ENCODE results near the gene SLC6A7.

The SLC6A7 gene

GRCh38 chr5:150253416-150254208, 63.8 kb downstream of the SLC6A7 start:
- no peaks in the 10 kb centered on the region for H3K79me2 ChIP-seq (ENCODE audit: control insufficient read depth, insufficient read depth, low read length, unreplicated experiment)
- no peaks in the 10 kb centered on the region for H3K4me1 ChIP-seq (ENCODE audit: control insufficient read depth, insufficient read depth, low read length, unreplicated experiment)
- no peaks in the 10 kb centered on the region for H3K27me3 ChIP-seq (ENCODE audit: insufficient read depth, low read length)
- no peak overlapping the region for H2AFZ ChIP-seq (ENCODE audit: low read length, unreplicated experiment)
- no peaks in the 10 kb centered on the region for H3K36me3 ChIP-seq (ENCODE audit: insufficient read depth, low read length)
- H3K27ac ChIP-seq (ENCODE audit: low read depth, low read length): no peak overlapping the region
- H3K4me3 ChIP-seq (ENCODE audit: low read depth, low read length): no peak overlapping the region

GRCh38 chr5:150254363-150254762, 64.5 kb downstream of the SLC6A7 start:
- H3K79me2 ChIP-seq (ENCODE audit: control insufficient read depth, insufficient read depth, low read length, unreplicated experiment): no peaks in the 10 kb centered on the region
- H3K4me3 ChIP-seq (ENCODE audit: low read depth, low read length): no peak overlapping the region
- H3K4me1 ChIP-seq (ENCODE audit: control insufficient read depth, insufficient read depth, low read length, unreplicated experiment): no peaks in the 10 kb centered on the region
- H2AFZ ChIP-seq (ENCODE audit: low read length, unreplicated experiment): no peak overlapping the region
- no peaks in the 10 kb centered on the region for H3K36me3 ChIP-seq (ENCODE audit: insufficient read depth, low read length)
- H3K27me3 ChIP-seq (ENCODE audit: insufficient read depth, low read length): no peaks in the 10 kb centered on the region
- H3K27ac ChIP-seq (ENCODE audit: low read depth, low read length): no peak overlapping the region

GRCh38 chr5:150254774-150255173, 64.9 kb downstream of the SLC6A7 start:
- H3K27me3 ChIP-seq (ENCODE audit: insufficient read depth, low read length): no peaks in the 10 kb centered on the region
- no peak overlapping the region for H3K4me3 ChIP-seq (ENCODE audit: low read depth, low read length)
- H2AFZ ChIP-seq (ENCODE audit: low read length, unreplicated experiment): no peak overlapping the region
- no peak overlapping the region for H3K27ac ChIP-seq (ENCODE audit: low read depth, low read length)
- no peaks in the 10 kb centered on the region for H3K4me1 ChIP-seq (ENCODE audit: control insufficient read depth, insufficient read depth, low read length, unreplicated experiment)
- no peaks in the 10 kb centered on the region for H3K36me3 ChIP-seq (ENCODE audit: insufficient read depth, low read length)
- H3K79me2 ChIP-seq (ENCODE audit: control insufficient read depth, insufficient read depth, low read length, unreplicated experiment): no peaks in the 10 kb centered on the region

- Histone ChIP-seq H3K4me1 (ENCODE audit: control insufficient read depth, insufficient read depth, low read length, unreplicated experiment) (peaks cover 1% of the 10 kb centered on the region), H3K79me2 (ENCODE audit: control insufficient read depth, insufficient read depth, low read length, unreplicated experiment) (no peaks in the 10 kb centered on the region), H3K36me3 (ENCODE audit: insufficient read depth, low read length) (no peaks in the 10 kb centered on the region), H3K4me3 (ENCODE audit: low read depth, low read length) (no peak overlapping the region), H3K27ac (ENCODE audit: low read depth, low read length) (no peak overlapping the region), H3K27me3 (ENCODE audit: insufficient read depth, low read length) (no peaks in the 10 kb centered on the region), H2AFZ (ENCODE audit: low read length, unreplicated experiment) (no peak overlapping the region)
These were observed 66.0 kb downstream of the SLC6A7 start for GRCh38 chr5:150255659-150256409.

GRCh38 chr5:150256410-150257064, 66.7 kb downstream of the SLC6A7 start:
- Histone ChIP-seq H3K79me2 (ENCODE audit: control insufficient read depth, insufficient read depth, low read length, unreplicated experiment) (no peaks in the 10 kb centered on the region), H3K36me3 (ENCODE audit: insufficient read depth, low read length) (no peaks in the 10 kb centered on the region), H2AFZ (ENCODE audit: low read length, unreplicated experiment) (no peak overlapping the region), H3K27ac (ENCODE audit: low read depth, low read length) (no peak overlapping the region), H3K27me3 (ENCODE audit: insufficient read depth, low read length) (no peaks in the 10 kb centered on the region), H3K4me1 (ENCODE audit: control insufficient read depth, insufficient read depth, low read length, unreplicated experiment) (peaks cover 7% of the 10 kb centered on the region), H3K4me3 (ENCODE audit: low read depth, low read length) (no peak overlapping the region)

- peaks cover 9% of the 10 kb centered on the region for H3K4me1 ChIP-seq (ENCODE audit: control insufficient read depth, insufficient read depth, low read length, unreplicated experiment)
- H2AFZ ChIP-seq (ENCODE audit: low read length, unreplicated experiment): no peak overlapping the region
- H3K36me3 ChIP-seq (ENCODE audit: insufficient read depth, low read length): no peaks in the 10 kb centered on the region
- H3K4me3 ChIP-seq (ENCODE audit: low read depth, low read length): no peak overlapping the region
- H3K27me3 ChIP-seq (ENCODE audit: insufficient read depth, low read length): no peaks in the 10 kb centered on the region
- H3K79me2 ChIP-seq (ENCODE audit: control insufficient read depth, insufficient read depth, low read length, unreplicated experiment): no peaks in the 10 kb centered on the region
- no peak overlapping the region for H3K27ac ChIP-seq (ENCODE audit: low read depth, low read length)
These were observed 67.6 kb downstream of the SLC6A7 start for GRCh38 chr5:150257424-150257823.

GRCh38 chr5:150258130-150258529, 68.3 kb downstream of the SLC6A7 start:
- Histone ChIP-seq H3K27ac (ENCODE audit: low read depth, low read length) (no peak overlapping the region), H3K4me1 (ENCODE audit: control insufficient read depth, insufficient read depth, low read length, unreplicated experiment) (peaks cover 15% of the 10 kb centered on the region), H3K36me3 (ENCODE audit: insufficient read depth, low read length) (no peaks in the 10 kb centered on the region), H3K27me3 (ENCODE audit: insufficient read depth, low read length) (no peaks in the 10 kb centered on the region), H2AFZ (ENCODE audit: low read length, unreplicated experiment) (no peak overlapping the region), H3K79me2 (ENCODE audit: control insufficient read depth, insufficient read depth, low read length, unreplicated experiment) (no peaks in the 10 kb centered on the region), H3K4me3 (ENCODE audit: low read depth, low read length) (no peak overlapping the region)
